ENCODE measurements around the gene CCDC174.

GRCh38 chr3:14620512-14620911 is 31.1 kb upstream of the CCDC174 start:
- TF ChIP-seq CTCF (IDR thresholded peaks at IDR 0.05) (no peak), EZH2 (IDR thresholded peaks at IDR 0.05; ENCODE audit: borderline replicate concordance, insufficient read depth, low read depth, low read length, poor library complexity, severe bottlenecking) (no peak)

All from B cell (primary cell).